NCI-H146 (cell line): ENCODE results near the gene KRT7.
"Not testable (repeated sequence)": the region's sequence is repeated elsewhere in the genome, so short reads cannot be mapped to it uniquely, and the experiment has no call there.

Experiments used
- DNase-seq: peaks from one replicate; lab custom pipeline; 2025; lab: John Stamatoyannopoulos, UW

Gene KRT7

GRCh38 chr12:52229836-52230343 is 3.2 kb upstream of the KRT7 start:
- no peak for DNase-seq

GRCh38 chr12:52230364-52231281 is 2.4 kb upstream of the KRT7 start:
- DNase-seq: no peak

GRCh38 chr12:52231305-52232202 is 1.5 kb upstream of the KRT7 start:
- DNase-seq: no peak

- DNase-seq: no peak
Observed at GRCh38 chr12:52232203-52232673, 805 bp upstream of the KRT7 start.

- DNase-seq: no peak
Observed at GRCh38 chr12:52233462-52234207, 592 bp downstream of the KRT7 start.

- no peak for DNase-seq
Observed at GRCh38 chr12:52234223-52234810, 1.3 kb downstream of the KRT7 start.

GRCh38 chr12:52235001-52235764 is 2.1 kb downstream of the KRT7 start:
- DNase-seq: no peak

GRCh38 chr12:52235822-52236361 is 2.8 kb downstream of the KRT7 start:
- DNase-seq: peak; percentile 98

- DNase-seq: no peak
Observed at GRCh38 chr12:52236386-52237050, 3.5 kb downstream of the KRT7 start.

- no peak for DNase-seq
Observed at GRCh38 chr12:52238207-52238840, 5.3 kb downstream of the KRT7 start.

GRCh38 chr12:52238916-52239646 is 6.0 kb downstream of the KRT7 start:
- DNase-seq: no peak

GRCh38 chr12:52239767-52240166 is 6.7 kb downstream of the KRT7 start:
- DNase-seq: no peak

- DNase-seq: not testable (repeated sequence)
Observed at GRCh38 chr12:52240247-52240646, 7.2 kb downstream of the KRT7 start.

GRCh38 chr12:52241205-52241842 is 8.3 kb downstream of the KRT7 start:
- no peak for DNase-seq

- DNase-seq: no peak
Observed at GRCh38 chr12:52242442-52243258, 9.6 kb downstream of the KRT7 start.

- no peak for DNase-seq
Observed at GRCh38 chr12:52243259-52243855, 10.3 kb downstream of the KRT7 start.
